Transverse colon (tissue), 4 donors: Measurements from ENCODE around the gene TNS3.

Experiments
- EP300 ChIP-seq: sonication (generic); formaldehyde crosslinking; IDR thresholded peaks from one replicate; pipeline ENCODE4 v1.6.1; 2017; ENCODE audit warnings: antibody characterized with exemption, low read depth
- POLR2A ChIP-seq: fragments of 450-650 bp; IDR thresholded peaks from one replicate; pipeline ENCODE4 v1.6.1; 2016; ENCODE audit warnings: antibody characterized with exemption, mild to moderate bottlenecking, moderate library complexity
- POLR2AphosphoS5 ChIP-seq, 3 donors: sonication (generic); formaldehyde crosslinking; IDR thresholded peaks; one replicate each; pipeline ENCODE4 v1.6.1; 2016; ENCODE audit warnings: antibody characterized with exemption in 3 of 3
- TF ChIP-seq, protein P1 (sequence below), 5 experiments: fragments of 200-600 bp in 3 of 5; fragments of 450-650 bp in 2 of 5; sonication (generic) in 3 of 5; IDR thresholded peaks; 1 replicate in 2 of 5; 2 replicates in 3 of 5; pipeline ENCODE4 v1.5.1; 2016 to 2017; ENCODE audit warnings: antibody characterized with exemption in 5 of 5, inconsistent platforms in 3 of 5, mild to moderate bottlenecking in 2 of 5, moderate library complexity in 1 of 5

DNA sequence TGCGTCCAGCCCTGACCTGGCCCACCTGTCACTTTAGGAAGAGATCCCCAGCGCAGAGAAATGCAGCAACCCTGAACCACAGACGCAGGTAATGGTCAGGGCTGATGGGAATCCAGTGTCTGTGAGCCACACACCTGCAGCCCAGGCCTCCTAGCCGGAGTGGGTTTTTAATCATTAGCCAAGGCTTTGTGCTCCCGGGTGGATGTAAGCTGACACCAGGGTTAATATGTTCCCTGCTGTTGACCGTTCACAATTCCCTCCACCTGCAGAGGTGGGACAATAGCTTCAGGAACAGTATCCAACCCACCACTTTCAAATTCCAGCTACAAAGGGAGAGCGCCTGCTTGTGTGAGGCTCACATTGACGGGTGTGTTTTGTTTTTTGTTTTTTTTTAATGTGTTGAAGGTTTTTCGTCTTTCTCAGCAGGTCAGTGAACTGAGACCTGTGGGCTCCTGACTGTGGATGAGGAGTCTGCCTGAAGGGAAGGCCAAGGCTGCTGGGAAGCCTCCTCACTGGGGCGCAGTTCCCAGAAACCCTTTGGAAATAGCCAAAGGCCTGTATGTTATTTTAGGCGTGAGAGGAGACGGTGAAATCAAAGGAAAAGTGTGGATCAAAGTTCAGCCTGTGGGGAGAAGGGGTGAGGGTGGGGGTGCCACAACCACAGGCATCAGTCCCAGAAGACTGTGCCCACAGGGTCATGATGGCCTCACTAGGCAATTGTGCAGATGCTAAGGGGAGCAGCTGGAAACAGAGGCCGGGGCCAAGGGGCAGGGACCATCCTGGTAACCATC is 111.1 kb downstream of the TNS3 start:
- TF ChIP-seq POLR2AphosphoS5 (IDR thresholded peaks at IDR 0.05) (no peak), POLR2A (no peak), EP300 (no peak)
- TF ChIP-seq, protein P1, sequence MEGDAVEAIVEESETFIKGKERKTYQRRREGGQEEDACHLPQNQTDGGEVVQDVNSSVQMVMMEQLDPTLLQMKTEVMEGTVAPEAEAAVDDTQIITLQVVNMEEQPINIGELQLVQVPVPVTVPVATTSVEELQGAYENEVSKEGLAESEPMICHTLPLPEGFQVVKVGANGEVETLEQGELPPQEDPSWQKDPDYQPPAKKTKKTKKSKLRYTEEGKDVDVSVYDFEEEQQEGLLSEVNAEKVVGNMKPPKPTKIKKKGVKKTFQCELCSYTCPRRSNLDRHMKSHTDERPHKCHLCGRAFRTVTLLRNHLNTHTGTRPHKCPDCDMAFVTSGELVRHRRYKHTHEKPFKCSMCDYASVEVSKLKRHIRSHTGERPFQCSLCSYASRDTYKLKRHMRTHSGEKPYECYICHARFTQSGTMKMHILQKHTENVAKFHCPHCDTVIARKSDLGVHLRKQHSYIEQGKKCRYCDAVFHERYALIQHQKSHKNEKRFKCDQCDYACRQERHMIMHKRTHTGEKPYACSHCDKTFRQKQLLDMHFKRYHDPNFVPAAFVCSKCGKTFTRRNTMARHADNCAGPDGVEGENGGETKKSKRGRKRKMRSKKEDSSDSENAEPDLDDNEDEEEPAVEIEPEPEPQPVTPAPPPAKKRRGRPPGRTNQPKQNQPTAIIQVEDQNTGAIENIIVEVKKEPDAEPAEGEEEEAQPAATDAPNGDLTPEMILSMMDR (IDR thresholded peaks at IDR 0.05), result no peak
